ENCODE measurements around the gene TFEB. TPM values are rescaled to one million over a fixed set of nuclear protein-coding genes. Genes with fewer than 3 reads are reported as not detected.

TFEB gene
- total RNA-seq, 2 donors from 2014 or later, result 24.3 to 29.7 TPM

DNA sequence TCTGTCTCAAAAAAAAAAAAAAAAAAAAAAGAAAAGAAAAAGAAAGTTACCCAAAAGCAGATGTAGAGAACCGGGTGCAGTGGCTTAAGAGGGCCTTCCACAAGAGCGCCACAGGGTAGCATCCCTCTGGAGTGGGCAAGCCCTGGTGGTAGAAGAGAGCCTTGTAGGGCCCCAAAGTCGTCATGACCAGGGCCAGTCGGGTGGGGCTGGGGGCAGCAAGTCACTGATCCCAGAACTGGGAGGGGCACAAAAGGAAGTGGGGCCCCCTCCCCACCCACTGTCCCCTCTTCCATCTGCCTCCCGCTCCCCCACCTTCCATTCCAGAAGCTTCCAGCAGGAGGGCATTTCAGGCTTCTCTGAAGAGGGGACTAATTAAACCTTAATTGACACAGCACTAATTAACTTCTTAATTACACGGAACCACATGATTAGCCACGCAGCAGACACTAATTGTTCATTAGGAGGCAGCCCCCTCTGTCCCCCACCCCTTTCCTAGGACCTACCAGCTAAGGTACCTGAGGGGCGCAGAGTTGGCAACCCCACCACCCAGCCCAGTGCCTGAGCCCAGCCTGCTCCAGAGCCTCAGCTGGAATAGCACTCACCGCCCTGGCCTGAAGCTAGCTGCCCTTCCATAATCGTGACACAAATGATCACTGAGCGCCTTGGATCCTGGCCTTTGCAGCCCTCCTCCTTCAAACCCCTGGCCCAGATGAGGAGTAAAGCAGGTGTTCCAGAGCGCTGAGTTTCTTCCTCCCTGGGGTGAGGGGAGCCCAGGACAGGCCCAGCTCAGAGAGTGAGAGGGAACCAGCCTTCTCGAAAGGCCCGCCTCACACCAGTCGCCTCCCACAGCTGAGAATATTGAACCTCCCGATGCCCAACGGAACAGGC, 62.3 kb downstream of the TFEB start:
- intact Hi-C loops (cut with DNase I, micrococcal nuclease), result no loop called here

GRCh38 chr6:41672016-41672415, 63.4 kb downstream of the TFEB start:
- ATAC-seq (no peak), DNase-seq (no peak)
- intact Hi-C loops (cut with DNase I, micrococcal nuclease), result no loop called here

More for the DNA sequence above, 62.3 kb downstream of the TFEB start:
- ATAC-seq (no peak), DNase-seq (no peak)

DNA sequence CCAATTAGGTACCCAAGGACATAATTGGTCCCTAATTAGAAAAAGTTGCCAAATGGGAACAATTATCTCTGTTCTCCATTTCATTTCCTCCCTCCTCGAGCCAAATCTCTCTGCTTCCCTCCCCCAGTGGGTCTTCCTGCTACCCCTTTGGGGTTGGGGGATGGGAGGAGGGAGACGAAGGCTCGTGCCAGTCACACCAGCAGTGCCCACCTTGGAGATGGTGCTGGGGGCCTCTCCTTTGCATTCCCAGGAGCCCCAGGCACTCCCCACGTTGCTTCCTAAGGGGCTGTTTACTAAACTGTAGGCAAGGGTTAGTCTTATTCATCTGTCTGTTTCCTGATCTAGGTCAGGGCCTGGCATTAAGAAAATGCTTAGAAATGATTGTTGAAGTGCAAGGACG, 64.0 kb downstream of the TFEB start:
- DNase-seq (no peak), ATAC-seq (no peak)
- intact Hi-C loops (cut with DNase I, micrococcal nuclease), result no loop called here

DNA sequence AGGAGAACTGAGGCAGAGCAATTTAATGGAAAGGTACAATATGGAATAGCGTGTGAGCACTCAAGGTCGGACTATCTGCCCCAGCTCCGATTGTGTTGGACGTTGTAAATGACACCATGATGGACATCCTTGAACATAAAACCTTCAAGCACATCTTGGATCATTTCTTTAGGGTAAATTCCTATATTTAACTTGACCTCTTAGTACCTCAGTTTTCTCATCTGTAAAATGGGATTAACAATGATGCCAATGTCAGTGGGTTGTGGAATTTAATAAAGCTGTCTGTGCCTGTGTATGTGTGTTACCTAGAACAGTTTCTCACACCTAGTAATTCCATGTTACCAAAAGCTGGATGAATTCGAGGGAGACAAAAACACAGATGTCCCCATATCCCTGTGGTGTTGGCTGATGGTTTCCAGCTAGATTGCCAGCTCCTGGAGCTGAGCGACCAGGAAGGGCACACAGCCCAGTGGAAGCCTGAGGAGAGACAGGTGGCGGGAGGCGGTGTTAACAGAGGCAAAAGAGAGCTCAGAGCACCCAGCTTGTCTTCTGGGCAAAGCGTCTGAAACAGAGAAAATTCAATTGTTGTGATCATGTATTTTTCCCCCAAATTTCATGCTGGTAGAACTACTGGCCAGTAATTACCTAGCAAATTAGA, 64.6 kb downstream of the TFEB start:
- intact Hi-C loops (cut with DNase I, micrococcal nuclease), result no loop called here
- DNase-seq (no peak), ATAC-seq (no peak)

- ATAC-seq (no peak), DNase-seq (no peak)
- intact Hi-C loops (cut with DNase I, micrococcal nuclease), result no loop called here
These were observed 66.4 kb downstream of the TFEB start for GRCh38 chr6:41668968-41669367.

GRCh38 chr6:41667195-41667594, 68.2 kb downstream of the TFEB start:
- ATAC-seq (no peak), DNase-seq (no peak)
- intact Hi-C loops (cut with DNase I, micrococcal nuclease), result no loop called here

DNA sequence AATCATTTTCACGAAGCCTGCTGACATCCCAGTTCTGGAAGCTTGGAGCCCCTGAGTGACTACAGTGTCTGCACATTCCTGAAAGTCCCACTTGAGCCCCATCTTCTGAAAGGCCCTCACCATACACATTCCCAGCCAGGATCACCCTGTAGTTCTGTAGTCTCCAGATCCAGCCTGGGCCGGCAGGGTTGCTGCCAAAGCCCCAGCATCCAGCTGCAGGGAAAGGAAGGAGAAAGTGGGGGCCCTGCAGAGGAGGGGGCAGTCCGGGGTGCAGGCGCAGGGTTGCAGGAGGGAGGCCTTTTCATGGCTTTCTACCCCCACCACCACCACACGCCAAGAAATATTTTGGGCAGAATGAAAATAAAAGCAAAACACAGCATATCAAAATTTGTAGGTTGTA, 71.1 kb downstream of the TFEB start:
- no peak for ATAC-seq
- no peak for DNase-seq
- intact Hi-C loops (cut with DNase I, micrococcal nuclease), result no loop called here

GRCh38 chr6:41663568-41663967, 71.8 kb downstream of the TFEB start:
- no peak for ATAC-seq

GRCh38 chr6:41659935-41660334, 75.5 kb downstream of the TFEB start:
- intact Hi-C loops (cut with DNase I, micrococcal nuclease), result no loop called here
- ATAC-seq, result no peak
- no peak for DNase-seq

More at GRCh38 chr6:41663568-41663967, 71.8 kb downstream of the TFEB start:
- intact Hi-C loops (cut with DNase I, micrococcal nuclease), result no loop called here
- DNase-seq, result no peak

DNA sequence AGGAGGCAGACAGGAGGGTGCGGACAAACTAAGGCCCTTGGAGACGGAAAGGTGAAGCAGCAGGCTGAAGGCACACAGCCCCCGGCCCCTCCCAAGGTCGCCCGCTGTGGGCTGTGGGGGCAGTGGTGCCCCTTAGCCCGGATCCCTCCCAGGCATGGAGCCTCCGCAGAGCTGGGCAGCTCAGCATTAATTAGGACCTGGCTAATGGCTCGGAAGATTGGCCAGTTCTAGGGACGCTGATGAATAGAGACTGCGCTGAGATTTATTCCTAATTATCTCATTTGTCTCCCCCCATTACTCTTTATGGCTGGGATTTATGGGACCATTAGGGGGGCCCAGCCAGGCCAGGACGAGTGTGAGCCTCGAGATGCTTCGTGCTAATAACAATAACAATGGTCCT, 76.8 kb downstream of the TFEB start:
- intact Hi-C loops (cut with DNase I, micrococcal nuclease), result no loop called here
- ATAC-seq (no peak), DNase-seq (no peak)

GRCh38 chr6:41657131-41658094, 78.0 kb downstream of the TFEB start:
- DNase-seq, result peak in 1 of 2 donors; percentile 2
- no peak for ATAC-seq
- intact Hi-C loops (cut with DNase I, micrococcal nuclease), result no loop called here

- ATAC-seq (no peak), DNase-seq (no peak)
- intact Hi-C loops (cut with DNase I, micrococcal nuclease), result no loop called here
These were observed 79.3 kb downstream of the TFEB start for GRCh38 chr6:41656002-41656691.

DNA sequence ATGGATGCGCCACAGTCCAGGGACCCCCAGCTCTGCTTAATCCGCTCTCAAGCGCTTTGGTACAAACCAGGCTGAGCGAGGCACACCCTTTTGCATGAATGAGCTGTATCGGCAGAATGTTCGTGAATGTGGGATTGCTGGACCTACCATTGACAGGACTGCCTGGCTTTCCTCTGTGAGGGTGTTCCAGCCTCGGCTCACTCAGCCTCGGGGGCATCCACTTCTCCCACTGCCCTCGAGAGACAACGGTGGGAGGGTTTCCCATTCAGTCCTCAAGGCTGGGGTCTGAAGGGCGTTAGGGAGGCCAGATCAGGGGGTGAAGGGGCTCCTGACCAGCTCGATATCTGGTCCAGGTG, 79.8 kb downstream of the TFEB start:
- DNase-seq, result no peak
- no peak for ATAC-seq
- intact Hi-C loops (cut with DNase I, micrococcal nuclease), result no loop called here

DNA sequence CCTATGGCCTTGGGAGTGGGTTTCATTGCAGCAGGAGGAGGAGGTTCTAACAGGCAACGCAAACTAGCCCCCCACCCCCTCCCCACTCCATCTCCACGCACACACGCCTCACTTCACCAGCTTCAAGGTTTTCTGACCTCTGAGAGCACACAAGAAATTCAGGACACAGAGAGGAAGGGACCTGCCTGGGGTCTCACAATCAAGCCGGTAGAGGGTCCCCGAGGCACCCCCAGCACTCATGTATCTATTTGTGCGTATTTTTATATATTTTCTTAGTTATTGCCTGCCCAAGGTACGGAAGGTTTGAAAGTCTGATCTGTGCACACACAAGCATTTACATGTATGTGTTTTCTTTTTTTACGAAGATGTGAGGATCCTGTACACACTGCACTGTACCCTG, 80.2 kb downstream of the TFEB start:
- no peak for ATAC-seq
- intact Hi-C loops (cut with DNase I, micrococcal nuclease), result no loop called here
- no peak for DNase-seq

GRCh38 chr6:41654698-41655151, 80.7 kb downstream of the TFEB start:
- DNase-seq (no peak), ATAC-seq (no peak)
- intact Hi-C loops (cut with DNase I, micrococcal nuclease), result no loop called here

DNA sequence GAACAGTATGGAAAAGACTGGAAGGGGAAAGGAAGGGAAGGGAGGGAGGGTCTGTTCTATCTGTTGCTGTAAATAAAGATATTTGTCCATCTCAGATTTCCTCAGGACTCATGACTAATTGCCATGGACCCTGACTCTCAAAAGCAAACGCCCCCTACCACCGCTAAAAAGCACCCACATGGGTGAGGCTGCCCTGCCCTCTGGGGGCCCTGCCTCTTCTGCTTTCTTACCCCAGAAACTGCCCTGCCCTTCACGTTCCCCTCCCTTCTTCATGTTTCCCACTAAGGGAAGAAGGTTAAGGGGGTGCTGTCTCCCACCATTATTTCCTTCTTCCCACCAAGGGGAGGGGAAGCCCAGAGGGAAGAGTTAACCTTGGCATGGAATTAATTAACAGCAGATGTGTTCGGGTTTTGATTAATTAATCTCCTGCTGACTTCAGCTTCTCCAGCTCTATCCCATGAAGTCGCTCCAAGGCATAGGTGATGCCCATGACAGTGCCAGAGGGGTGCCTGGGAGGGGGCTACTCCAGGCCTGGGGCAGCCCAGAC, 81.2 kb downstream of the TFEB start:
- no peak for DNase-seq
- intact Hi-C loops (cut with DNase I, micrococcal nuclease), result no loop called here
- no peak for ATAC-seq

- intact Hi-C loops (cut with DNase I, micrococcal nuclease), result no loop called here
- DNase-seq (no peak), ATAC-seq (no peak)
These were observed 81.7 kb downstream of the TFEB start for GRCh38 chr6:41653691-41654090.

GRCh38 chr6:41652866-41653652, 82.3 kb downstream of the TFEB start:
- no peak for DNase-seq
- ATAC-seq, result peak; percentile 43

More at GRCh38 chr6:41652866-41653652, 82.3 kb downstream of the TFEB start:
- intact Hi-C loops (cut with DNase I, micrococcal nuclease), result no loop called here

Data from left colon (tissue), 2 donors.